CD8-positive, alpha-beta memory T cell (primary cell): ENCODE data around the gene TEX52. TPM values are rescaled to one million over a fixed set of nuclear protein-coding genes. Genes with fewer than 3 reads are reported as not detected.
A peak's percentile ranks its signal among the peaks of the same experiment; 100 is the strongest.

Experiments used
- CTCF ChIA-PET: fragments of 350-600 bp; sonication (Branson Sonifier 250); formaldehyde crosslinking; loops from one replicate; lab custom pipeline; 2021; ENCODE audit warnings: antibody characterized with exemption; lab: Charles Lee
- POLR2A ChIA-PET: fragments of 350-600 bp; sonication (Branson Sonifier 250); formaldehyde crosslinking; loops from one replicate; lab custom pipeline; 2021; ENCODE audit warnings: antibody characterized with exemption; lab: Charles Lee
- DNase-seq, 5 donors: peaks; one replicate each; pipeline versions ENCODE4 v3.0.0 to v3.0.0-alpha.2; 2020 to 2022; ENCODE audit warnings: mixed read lengths in 1 of 5
- H3K27ac ChIP-seq: one replicate; pipeline ENCODE4 v1.7.0; 2013; ENCODE audit warnings: low read depth, mild to moderate bottlenecking, low read length, moderate library complexity
- H3K27me3 ChIP-seq: 2 replicates; pipeline ENCODE4 v1.7.0; 2013; ENCODE audit warnings: low read length, mild to moderate bottlenecking; ENCODE audit not compliant: insufficient read depth, poor library complexity, severe bottlenecking
- H3K36me3 ChIP-seq: 2 replicates; pipeline ENCODE4 v1.7.0; 2013; ENCODE audit warnings: mild to moderate bottlenecking, low read length, moderate library complexity; ENCODE audit not compliant: insufficient read depth
- H3K4me1 ChIP-seq: 2 replicates; pipeline ENCODE4 v1.7.0; 2013; ENCODE audit warnings: mild to moderate bottlenecking, low read length, moderate library complexity; ENCODE audit not compliant: insufficient read depth
- H3K4me3 ChIP-seq: 2 replicates; pipeline ENCODE4 v1.7.0; 2013; ENCODE audit warnings: mild to moderate bottlenecking, low read length
- H3K9me3 ChIP-seq: 2 replicates; pipeline ENCODE4 v1.7.0; 2013; ENCODE audit warnings: mild to moderate bottlenecking, low read length
- H3K27ac Mint-ChIP-seq, 8 donors: one replicate each; pipeline ENCODE4 v1.8.0; 2020 to 2021; ENCODE audit warnings: mixed read lengths in 8 of 8, mild to moderate bottlenecking in 6 of 8, inconsistent platforms in 3 of 8, moderate library complexity in 3 of 8
- H3K27me3 Mint-ChIP-seq, 2 donors: one replicate each; pipeline ENCODE4 v1.8.0; 2020 to 2021; ENCODE audit warnings: mixed read lengths in 2 of 2, mild to moderate bottlenecking in 1 of 2, moderate library complexity in 1 of 2
- H3K36me3 Mint-ChIP-seq, 3 donors: one replicate each; pipeline ENCODE4 v1.8.0; 2020 to 2021; ENCODE audit warnings: mixed read lengths in 3 of 3, inconsistent platforms in 1 of 3, mild to moderate bottlenecking in 1 of 3
- H3K4me1 Mint-ChIP-seq, 3 donors: one replicate each; pipeline ENCODE4 v1.8.0; 2020 to 2021; ENCODE audit warnings: mixed read lengths in 3 of 3, inconsistent platforms in 1 of 3, mild to moderate bottlenecking in 1 of 3
- H3K4me3 Mint-ChIP-seq, 7 donors: one replicate each; pipeline ENCODE4 v1.8.0; 2020 to 2021; ENCODE audit warnings: mixed read lengths in 7 of 7, mild to moderate bottlenecking in 6 of 7, moderate library complexity in 4 of 7, inconsistent platforms in 2 of 7
- H3K9me3 Mint-ChIP-seq, 5 donors: one replicate each; pipeline ENCODE4 v1.8.0; 2020 to 2022; ENCODE audit warnings: mixed read lengths in 5 of 5, mild to moderate bottlenecking in 3 of 5, moderate library complexity in 2 of 5, inconsistent platforms in 1 of 5
- polyA plus RNA-seq: library from polyadenylated mRNA; unstranded; fragments of 300-500 nt; fragmentation: Illumina TruSeq; gene quantifications from one replicate; pipeline ENCODE4 v1.2.3, GENCODE V29; 2021
- total RNA-seq, 2 experiments: library from RNA; stranded (reverse); gene quantifications; one replicate each; pipeline ENCODE4 v1.2.3, GENCODE V29; 2021

TEX52 gene
- total and polyA plus RNA-seq, 3 experiments from 2014 or later, result not detected

GRCh38 chr12:2892246-2892645, 35.4 kb upstream of the TEX52 start:
- Histone ChIP-seq H3K27me3 (no peaks in the 10 kb centered on the region), H3K4me3 (no peak overlapping the region), H3K4me1 (peaks cover 16% of the 10 kb centered on the region), H3K36me3 (peaks cover 4% of the 10 kb centered on the region), H3K27ac (no peak overlapping the region), H3K9me3 (no peaks in the 10 kb centered on the region)
- ChIA-PET CTCF (interaction anchor here (1.0 kb wide), 1 partner anchor 13 kb away, joined by 3 read pairs; no protein-coding TSS in a partner anchor), POLR2A (interaction anchor here (0.6 kb wide), 1 partner anchor 179 kb away, joined by 3 read pairs; no protein-coding TSS in a partner anchor)
- H3K4me1 Mint-ChIP-seq, result peaks cover 23 to 36% (median 35%) of the 10 kb centered on the region in 3 donors
- DNase-seq, result no peak
- no peaks in the 10 kb centered on the region for H3K9me3 Mint-ChIP-seq
- H3K27ac Mint-ChIP-seq, result peak overlapping the region in 2 of 8 donors; percentile 85 to 88
- peak overlapping the region in 6 of 7 donors; percentile 15 to 95 (median 90) for H3K4me3 Mint-ChIP-seq
- peaks cover 0 to 20% (median 1%) of the 10 kb centered on the region in 3 donors for H3K36me3 Mint-ChIP-seq
- H3K27me3 Mint-ChIP-seq, result peaks cover 0 to 4% of the 10 kb centered on the region in 2 donors

DNA sequence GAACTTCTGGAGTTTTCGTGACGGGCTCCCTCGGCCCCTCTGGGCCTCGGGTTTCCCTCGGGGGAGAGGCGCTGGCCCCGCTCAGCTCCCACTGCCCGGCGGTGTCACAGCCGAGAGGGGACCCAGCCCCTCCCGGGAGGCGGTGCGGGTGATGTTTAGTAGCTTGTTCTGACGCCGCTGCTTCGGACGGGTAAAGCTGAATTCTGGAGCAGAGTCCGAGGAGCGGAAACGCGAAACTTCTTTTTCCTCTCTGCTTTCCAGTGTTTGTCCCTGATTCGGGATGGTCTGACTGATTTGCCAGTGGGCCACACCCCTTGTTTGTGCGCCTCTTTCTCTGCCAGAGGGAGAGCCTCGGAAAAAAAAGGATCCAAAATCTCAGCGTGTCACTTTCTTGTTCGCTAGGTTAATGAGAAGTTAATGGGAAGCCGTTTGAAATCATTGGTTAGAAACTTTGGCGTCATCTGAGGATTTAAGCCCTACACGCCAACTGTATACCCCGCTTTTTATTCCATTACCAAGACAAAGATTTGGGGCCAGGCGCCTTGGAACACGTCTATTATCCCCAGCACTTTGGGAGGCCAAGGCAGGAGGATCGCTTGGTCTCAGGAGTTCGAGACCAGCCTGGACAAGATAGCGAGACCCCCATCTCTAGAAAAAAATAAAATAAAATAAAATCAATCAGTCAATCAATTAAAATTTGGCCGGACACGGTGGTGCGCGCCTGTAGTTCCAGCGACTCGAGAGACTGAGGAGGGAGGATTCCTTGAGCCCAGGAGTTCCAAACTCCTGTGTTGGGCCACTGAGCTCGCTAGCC, 34.6 kb upstream of the TEX52 start:
- CTCF ChIA-PET, result interaction anchor here (1.8 kb wide), 1 partner anchor 11 kb away, joined by 11 read pairs; no protein-coding TSS in a partner anchor
- peaks cover 23 to 36% (median 35%) of the 10 kb centered on the region in 3 donors for H3K4me1 Mint-ChIP-seq
- Histone ChIP-seq H3K27ac (peak overlapping the region; percentile 79), H3K4me1 (peaks cover 16% of the 10 kb centered on the region), H3K36me3 (peaks cover 4% of the 10 kb centered on the region), H3K4me3 (peak overlapping the region; percentile 94), H3K27me3 (no peaks in the 10 kb centered on the region), H3K9me3 (no peaks in the 10 kb centered on the region)
- peaks cover 0 to 22% (median 1%) of the 10 kb centered on the region in 3 donors for H3K36me3 Mint-ChIP-seq
- peaks cover 0 to 4% of the 10 kb centered on the region in 2 donors for H3K27me3 Mint-ChIP-seq
- peak overlapping the region; percentile 89 to 98 (median 94) for H3K4me3 Mint-ChIP-seq
- peak in 3 of 5 donors; percentile 23 to 52 (median 27) for DNase-seq
- POLR2A ChIA-PET, result interaction anchor here (1.4 to 2.1 kb wide), 2 partner anchors 13 to 15 kb away, joined by 8 to 13 read pairs; partner anchors contain the start of genes FOXM1 and RHNO1
- no peaks in the 10 kb centered on the region for H3K9me3 Mint-ChIP-seq
- H3K27ac Mint-ChIP-seq, result peak overlapping the region; percentile 76 to 99 (median 92)

DNA sequence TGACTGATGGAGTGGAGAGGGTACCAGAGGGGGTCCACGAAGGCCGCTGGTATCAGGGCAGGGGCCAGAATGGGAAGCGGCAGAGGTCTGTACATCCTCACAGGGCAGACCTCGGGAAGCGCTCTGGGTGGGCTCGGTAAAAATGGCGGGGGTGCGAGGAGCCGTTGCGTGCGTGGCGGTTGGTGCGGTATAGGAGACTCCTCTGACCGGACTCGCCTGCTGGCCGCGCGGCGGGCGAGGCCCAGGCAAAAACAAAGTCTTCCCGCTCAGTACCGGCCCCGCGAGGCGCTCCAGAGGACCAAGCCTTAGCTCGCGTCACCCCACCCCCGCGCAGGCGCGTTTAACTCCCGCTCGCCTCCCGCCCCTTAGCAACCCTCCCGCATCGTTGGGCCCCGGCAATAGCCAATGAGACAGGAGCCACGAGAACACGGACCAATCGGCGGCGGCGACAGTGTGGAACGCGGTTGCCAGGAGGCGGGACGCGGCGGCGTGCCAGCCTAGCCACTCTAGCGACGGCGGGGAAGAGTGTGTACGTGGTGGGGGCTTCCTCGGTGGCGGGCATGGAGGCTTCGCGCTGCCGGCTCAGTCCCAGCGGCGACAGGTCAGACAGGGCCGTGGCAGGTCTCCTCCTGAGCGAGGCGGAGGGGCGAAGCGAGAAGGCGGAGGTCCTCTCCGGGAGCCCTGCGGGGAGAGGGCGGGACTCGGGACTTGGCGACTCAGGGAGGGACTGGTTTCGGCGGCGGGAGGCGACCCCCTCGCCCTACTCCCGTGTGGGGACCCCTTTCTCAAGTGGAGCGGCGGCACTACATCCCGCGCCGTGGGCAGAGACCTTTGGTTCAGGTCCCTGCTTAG, 33.8 kb upstream of the TEX52 start, which contains the start of gene TULP3:
Gene TULP3, plus strand, starts transcription at position 504 of the 852 bp plus-strand sequence. Its CDS starts 57 bp downstream, at position 561.
- peak within 1 kb of the TSS; percentile 89 to 98 (median 94) for H3K4me3 Mint-ChIP-seq
- DNase-seq, result peak; percentile 98 to 99 (median 98)
- peaks cover 0 to 4% of the 10 kb centered on the region in 2 donors for H3K27me3 Mint-ChIP-seq
- H3K27ac ChIP-seq, result peak within 1 kb of the TSS; percentile 79
- no peaks in the 10 kb centered on the region for H3K27me3 ChIP-seq
- H3K4me1 Mint-ChIP-seq, result peaks cover 23 to 36% (median 35%) of the 10 kb centered on the region in 3 donors
- peak within 1 kb of the TSS; percentile 85 to 99 (median 96) for H3K27ac Mint-ChIP-seq
- no peaks in the 10 kb centered on the region for H3K9me3 Mint-ChIP-seq
- peak within 1 kb of the TSS; percentile 94 for H3K4me3 ChIP-seq
- ChIA-PET CTCF (interaction anchor here (1.0 to 1.8 kb wide), 3 partner anchors 8 to 12 kb away, joined by 3 to 11 read pairs (median 5); no protein-coding TSS in a partner anchor), POLR2A (interaction anchor here (1.4 to 2.1 kb wide), 2 partner anchors 12 to 14 kb away, joined by 8 to 13 read pairs; partner anchors contain the start of genes FOXM1 and RHNO1)
- H3K4me1 ChIP-seq, result peaks cover 16% of the 10 kb centered on the region
- peaks cover 1 to 26% (median 4%) of the 10 kb centered on the region in 3 donors for H3K36me3 Mint-ChIP-seq
- peaks cover 4% of the 10 kb centered on the region for H3K36me3 ChIP-seq
- H3K9me3 ChIP-seq, result no peaks in the 10 kb centered on the region

GRCh38 chr12:2890001-2890387, 33.2 kb upstream of the TEX52 start:
- Mint-ChIP-seq H3K4me1 (peaks cover 24 to 39% (median 38%) of the 10 kb centered on the region in 3 donors), H3K9me3 (no peaks in the 10 kb centered on the region), H3K36me3 (peaks cover 1 to 29% (median 4%) of the 10 kb centered on the region in 3 donors), H3K27me3 (peaks cover 0 to 4% of the 10 kb centered on the region in 2 donors), H3K27ac (peak overlapping the region; percentile 74 to 99 (median 96)), H3K4me3 (peak overlapping the region; percentile 89 to 98 (median 94))
- POLR2A ChIA-PET, result interaction anchor here (0.6 to 2.1 kb wide), 3 partner anchors 11 to 62 kb away, joined by 4 to 13 read pairs (median 8); partner anchors contain the start of genes FOXM1 and RHNO1
- Histone ChIP-seq H3K9me3 (no peaks in the 10 kb centered on the region), H3K4me3 (peak overlapping the region; percentile 94), H3K27ac (peak overlapping the region; percentile 79), H3K4me1 (peaks cover 16% of the 10 kb centered on the region), H3K36me3 (peaks cover 4% of the 10 kb centered on the region), H3K27me3 (no peaks in the 10 kb centered on the region)
- CTCF ChIA-PET, result interaction anchor here (1.0 to 1.8 kb wide), 3 partner anchors 9 to 12 kb away, joined by 3 to 11 read pairs (median 5); no protein-coding TSS in a partner anchor
- no peak for DNase-seq

GRCh38 chr12:2886768-2887450, 30.1 kb upstream of the TEX52 start:
- ChIA-PET CTCF (interaction anchor here (1.3 kb wide), 1 partner anchor 9 kb away, joined by 7 read pairs; no protein-coding TSS in a partner anchor), POLR2A (no interaction called here)
- no peak overlapping the region for H3K4me3 Mint-ChIP-seq
- peaks cover 13% of the 10 kb centered on the region for H3K4me1 ChIP-seq
- H3K36me3 ChIP-seq, result peaks cover 4% of the 10 kb centered on the region
- H3K4me1 Mint-ChIP-seq, result peaks cover 23 to 37% (median 35%) of the 10 kb centered on the region in 3 donors
- peaks cover 0 to 4% of the 10 kb centered on the region in 2 donors for H3K27me3 Mint-ChIP-seq
- H3K27ac ChIP-seq, result no peak overlapping the region
- DNase-seq, result no peak
- H3K27me3 ChIP-seq, result no peaks in the 10 kb centered on the region
- H3K9me3 Mint-ChIP-seq, result no peaks in the 10 kb centered on the region
- peak overlapping the region in 1 of 8 donors; percentile 82 for H3K27ac Mint-ChIP-seq
- no peak overlapping the region for H3K4me3 ChIP-seq
- H3K9me3 ChIP-seq, result no peaks in the 10 kb centered on the region
- peaks cover 2 to 35% (median 4%) of the 10 kb centered on the region in 3 donors for H3K36me3 Mint-ChIP-seq

- H3K27me3 Mint-ChIP-seq, result no peaks in the 10 kb centered on the region
- peaks cover 4% of the 10 kb centered on the region for H3K36me3 ChIP-seq
- H3K4me1 ChIP-seq, result peaks cover 4% of the 10 kb centered on the region
- H3K4me1 Mint-ChIP-seq, result peaks cover 15 to 30% (median 25%) of the 10 kb centered on the region in 3 donors
- H3K9me3 ChIP-seq, result no peaks in the 10 kb centered on the region
- DNase-seq, result no peak
- no peak overlapping the region for H3K4me3 ChIP-seq
- POLR2A ChIA-PET, result interaction anchor here (1.2 kb wide), 1 partner anchor 8 kb away, joined by 6 read pairs; the partner anchor contains the start of genes FOXM1 and RHNO1
- no peak overlapping the region for H3K27ac ChIP-seq
- H3K4me3 Mint-ChIP-seq, result peak overlapping the region in 1 of 7 donors; percentile 67
- CTCF ChIA-PET, result interaction anchor here (1.0 to 1.8 kb wide), 5 partner anchors 9 to 60 kb away, joined by 3 to 6 read pairs (median 3); no protein-coding TSS in a partner anchor
- peaks cover 2 to 30% (median 4%) of the 10 kb centered on the region in 3 donors for H3K36me3 Mint-ChIP-seq
- no peaks in the 10 kb centered on the region for H3K27me3 ChIP-seq
- peak overlapping the region in 5 of 8 donors; percentile 6 to 48 (median 20) for H3K27ac Mint-ChIP-seq
- H3K9me3 Mint-ChIP-seq, result no peaks in the 10 kb centered on the region
Measured at GRCh38 chr12:2884810-2885209, 28.0 kb upstream of the TEX52 start.
